ENCODE measurements around the gene PTF1A.
"Not testable (repeated sequence)": the region's sequence is repeated elsewhere in the genome, so short reads cannot be mapped to it uniquely, and the experiment has no call there.

The PTF1A gene

DNA sequence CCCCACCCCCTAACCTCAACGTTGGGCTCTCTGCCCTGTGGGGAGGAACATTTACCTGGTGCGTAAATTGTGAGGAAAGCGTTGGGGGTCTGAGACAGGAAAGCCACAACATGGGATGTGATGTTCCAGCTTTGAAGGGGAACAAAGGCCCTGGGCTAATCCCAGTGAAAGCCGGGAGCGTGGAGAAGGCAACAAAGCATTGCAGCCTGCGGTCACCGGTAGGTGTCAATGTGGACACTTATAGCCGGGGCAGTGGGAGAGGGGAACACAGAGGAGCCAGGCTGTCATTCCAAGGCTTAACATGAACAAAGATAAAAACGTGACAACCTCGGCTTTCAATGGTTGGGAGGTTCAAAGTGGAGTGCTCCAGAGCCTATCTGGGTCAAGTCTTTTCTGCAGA, 12.7 kb downstream of the PTF1A start:
- TF ChIP-seq, protein P1, sequence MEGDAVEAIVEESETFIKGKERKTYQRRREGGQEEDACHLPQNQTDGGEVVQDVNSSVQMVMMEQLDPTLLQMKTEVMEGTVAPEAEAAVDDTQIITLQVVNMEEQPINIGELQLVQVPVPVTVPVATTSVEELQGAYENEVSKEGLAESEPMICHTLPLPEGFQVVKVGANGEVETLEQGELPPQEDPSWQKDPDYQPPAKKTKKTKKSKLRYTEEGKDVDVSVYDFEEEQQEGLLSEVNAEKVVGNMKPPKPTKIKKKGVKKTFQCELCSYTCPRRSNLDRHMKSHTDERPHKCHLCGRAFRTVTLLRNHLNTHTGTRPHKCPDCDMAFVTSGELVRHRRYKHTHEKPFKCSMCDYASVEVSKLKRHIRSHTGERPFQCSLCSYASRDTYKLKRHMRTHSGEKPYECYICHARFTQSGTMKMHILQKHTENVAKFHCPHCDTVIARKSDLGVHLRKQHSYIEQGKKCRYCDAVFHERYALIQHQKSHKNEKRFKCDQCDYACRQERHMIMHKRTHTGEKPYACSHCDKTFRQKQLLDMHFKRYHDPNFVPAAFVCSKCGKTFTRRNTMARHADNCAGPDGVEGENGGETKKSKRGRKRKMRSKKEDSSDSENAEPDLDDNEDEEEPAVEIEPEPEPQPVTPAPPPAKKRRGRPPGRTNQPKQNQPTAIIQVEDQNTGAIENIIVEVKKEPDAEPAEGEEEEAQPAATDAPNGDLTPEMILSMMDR (IDR thresholded peaks at IDR 0.05; ENCODE audit: borderline replicate concordance, insufficient read depth, low read depth, low read length), result no peak
- no peak overlapping the region for H3K4me3 ChIP-seq (ENCODE audit: low read depth, low read length)

DNA sequence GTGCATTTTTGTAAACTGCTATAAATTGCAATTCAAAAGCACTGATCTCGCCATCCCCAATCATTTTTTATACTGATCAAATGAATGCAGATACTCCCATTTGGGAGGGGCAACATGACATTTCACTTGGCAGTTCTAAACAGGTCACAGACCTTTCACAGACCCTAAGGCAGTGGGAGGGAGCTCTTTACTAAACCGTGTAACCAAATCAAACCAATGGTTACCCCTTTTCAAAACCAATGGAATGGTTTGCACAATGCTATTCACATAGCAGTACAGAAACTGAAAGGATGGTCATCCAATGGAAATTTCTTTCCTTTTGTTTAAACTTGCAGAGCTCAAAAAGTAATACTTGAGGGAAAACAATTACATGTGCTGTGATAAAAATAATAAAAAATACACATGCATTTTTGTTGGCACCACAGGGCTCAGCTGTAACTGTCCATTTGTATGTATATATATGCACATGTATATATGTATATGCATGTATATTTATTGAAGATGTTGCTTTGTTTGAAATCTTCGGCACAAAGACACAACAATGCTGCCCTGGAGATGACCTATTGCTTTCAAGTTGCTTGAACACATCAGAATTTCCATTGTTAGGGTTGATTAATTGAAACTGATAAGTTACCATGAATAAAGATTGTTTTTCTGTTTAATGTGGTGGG, 14.0 kb downstream of the PTF1A start:
- TF ChIP-seq, protein P1 (IDR thresholded peaks at IDR 0.05; ENCODE audit: borderline replicate concordance, insufficient read depth, low read depth, low read length), result no peak

DNA sequence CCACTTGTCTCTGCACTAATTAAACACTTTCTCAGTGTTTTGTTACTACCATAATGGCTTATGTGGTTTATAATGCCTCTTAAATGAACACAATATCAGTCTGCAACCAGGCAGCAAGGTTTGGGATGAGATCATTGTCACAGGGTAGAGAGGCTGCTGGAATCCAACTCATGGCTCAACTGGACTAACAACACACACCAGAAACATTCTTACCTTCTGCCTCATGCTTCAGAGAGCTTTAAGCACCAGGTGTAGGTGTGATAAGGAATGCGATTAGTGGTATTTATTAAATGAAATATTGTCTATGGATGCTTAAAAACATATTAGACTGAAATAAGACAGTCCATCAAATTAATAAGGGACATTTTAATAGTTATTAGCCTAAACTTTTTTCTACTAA, 25.4 kb downstream of the PTF1A start:
- H3K4me3 ChIP-seq (ENCODE audit: low read depth, low read length), result no peak overlapping the region
- TF ChIP-seq, protein P1 (IDR thresholded peaks at IDR 0.05; ENCODE audit: borderline replicate concordance, insufficient read depth, low read depth, low read length), result no peak

More for the DNA sequence above, 14.0 kb downstream of the PTF1A start:
- no peak overlapping the region for H3K4me3 ChIP-seq (ENCODE audit: low read depth, low read length)

DNA sequence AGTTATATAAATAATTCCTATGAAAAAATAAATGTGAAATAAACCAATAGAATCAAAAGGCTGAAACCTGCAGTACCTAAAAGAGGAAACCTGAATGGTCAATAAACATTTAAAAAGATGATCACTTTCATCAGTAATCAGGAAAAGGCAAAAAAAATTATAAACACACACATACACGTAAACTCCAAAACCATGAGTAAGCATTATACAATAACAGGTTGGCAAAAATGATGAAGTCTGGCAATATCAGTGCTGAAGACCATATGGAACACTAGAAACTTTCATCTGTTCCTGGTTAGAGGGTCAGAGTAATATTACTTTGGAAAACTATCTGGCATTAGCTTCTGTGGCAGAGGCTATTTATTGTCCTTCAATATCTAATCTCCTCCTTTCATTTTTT, 38.5 kb downstream of the PTF1A start:
- TF ChIP-seq, protein P1 (IDR thresholded peaks at IDR 0.05; ENCODE audit: borderline replicate concordance, insufficient read depth, low read depth, low read length), result no peak
- H3K4me3 ChIP-seq (ENCODE audit: low read depth, low read length), result no peak overlapping the region

DNA sequence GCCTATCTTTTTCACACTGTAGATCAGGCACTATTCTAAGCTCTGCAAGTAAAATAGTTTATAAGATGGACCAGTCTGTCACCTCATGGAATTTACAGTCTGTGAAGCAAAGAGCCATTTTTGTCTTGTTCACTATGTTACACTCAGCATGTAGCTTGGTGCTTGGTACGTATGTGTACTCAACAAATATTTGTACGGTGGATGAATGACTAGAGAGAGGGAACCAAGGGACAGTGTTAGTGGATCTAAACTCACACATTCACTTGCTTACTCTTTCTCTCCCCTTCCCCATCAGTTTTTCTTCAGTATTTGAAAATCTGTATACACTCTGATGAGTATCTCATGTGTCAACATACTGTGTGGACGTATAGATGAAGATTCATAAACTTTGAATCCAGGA, 45.9 kb downstream of the PTF1A start:
- TF ChIP-seq, protein P1 (IDR thresholded peaks at IDR 0.05; ENCODE audit: borderline replicate concordance, insufficient read depth, low read depth, low read length), result no peak
- no peak overlapping the region for H3K4me3 ChIP-seq (ENCODE audit: low read depth, low read length)

DNA sequence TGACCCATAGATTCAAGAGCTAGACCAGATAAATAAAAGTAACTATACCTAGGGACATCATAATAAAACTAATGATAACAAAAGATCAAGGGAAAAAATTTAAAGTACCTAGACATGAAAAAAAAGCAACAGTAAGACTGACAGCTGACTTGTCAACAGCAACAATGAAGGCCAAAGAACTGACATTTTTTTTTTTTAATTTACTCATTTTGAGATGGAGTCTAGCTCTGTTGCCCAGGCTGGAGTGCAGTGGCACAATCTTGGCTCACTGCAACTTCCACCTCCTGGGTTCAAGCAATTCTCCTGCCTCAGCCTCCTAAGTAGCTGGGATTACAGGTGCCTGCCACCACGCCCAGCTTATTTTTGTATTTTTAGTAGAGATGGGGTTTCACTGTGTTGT, 49.7 kb downstream of the PTF1A start:
- not testable (repeated sequence) for H3K4me3 ChIP-seq (ENCODE audit: low read depth, low read length)
